ENCODE results near the gene CCNY. TPM values are rescaled to one million over a fixed set of nuclear protein-coding genes. Genes with fewer than 3 reads are reported as not detected.

Gene CCNY
- total RNA-seq, 1 experiment from 2014 or later = 62.2 TPM

DNA sequence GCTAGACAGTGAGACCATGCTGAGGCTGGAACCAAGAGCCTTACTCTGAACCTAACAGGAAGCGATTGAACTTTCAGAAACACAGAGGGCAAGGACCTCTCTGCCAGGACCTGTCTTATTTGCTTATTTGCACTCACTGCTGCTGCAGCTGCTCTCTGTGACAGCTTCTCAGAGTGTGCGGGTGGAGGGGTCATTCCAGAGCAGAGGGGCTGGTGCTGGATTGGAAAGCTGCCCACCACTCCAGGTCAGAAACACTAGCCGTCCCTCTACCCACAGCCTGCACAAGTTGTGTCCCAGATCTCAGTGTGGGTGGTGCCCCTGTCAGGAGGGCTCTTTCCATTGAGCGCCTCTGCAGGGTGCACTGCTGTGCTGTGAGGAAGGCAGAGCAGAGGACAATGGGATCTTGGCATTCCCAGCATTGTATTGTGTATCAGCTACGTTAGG, 126.2 kb downstream of the CCNY start (continued):
- no peak for TF ChIP-seq SP1 (IDR thresholded peaks at IDR 0.05; ENCODE audit: low read depth)

DNA sequence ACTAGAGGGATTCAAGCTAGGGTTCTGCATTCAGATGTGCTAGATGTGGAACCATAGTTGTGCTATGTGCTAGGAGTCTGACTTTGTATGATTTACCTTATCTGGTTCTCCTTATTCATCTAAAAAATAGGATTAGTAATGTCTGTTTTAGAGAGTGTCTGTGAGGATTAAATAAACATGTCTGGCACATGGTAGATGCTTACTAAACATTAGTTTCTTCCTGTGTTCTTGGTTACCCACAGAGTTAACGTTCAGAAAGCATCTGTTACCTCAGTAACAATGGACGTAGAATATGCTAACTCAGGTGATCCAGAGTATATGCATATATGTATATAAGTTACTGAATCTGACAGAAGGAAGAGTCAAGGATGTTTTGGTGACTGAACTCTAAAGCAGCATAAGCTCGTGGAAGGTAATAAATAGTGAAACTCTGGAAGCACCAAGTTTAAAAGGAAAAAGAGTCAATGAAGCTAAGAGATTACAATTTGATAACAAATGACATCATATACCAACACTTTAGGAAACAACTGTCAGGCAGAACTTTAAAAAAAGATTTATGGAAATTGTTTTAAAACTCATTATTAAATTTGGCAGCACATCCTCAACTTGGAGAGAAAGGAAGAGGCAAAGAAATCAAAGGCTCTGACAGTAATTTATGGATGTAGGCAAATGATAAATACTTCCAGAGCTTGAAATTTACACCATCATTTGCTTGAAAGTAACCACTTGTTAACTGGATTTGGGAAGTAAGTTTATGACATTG, 127.0 kb downstream of the CCNY start:
- ATAC-seq (no peak), DNase-seq (ENCODE audit: low read depth, low spot score) (no peak)
- CTCF ChIA-PET = no interaction called here
- no peaks in the 10 kb centered on the region for H3K36me3 ChIP-seq (ENCODE audit: control insufficient read depth in 1 of 2, insufficient read depth in 2 of 2, low read length in 2 of 2)
- no peak overlapping the region for H3K4me3 ChIP-seq (replicated peaks in 1 of 2; ENCODE audit: low read depth in 1 of 2, low read length in 2 of 2)
- TF ChIP-seq, protein P1, sequence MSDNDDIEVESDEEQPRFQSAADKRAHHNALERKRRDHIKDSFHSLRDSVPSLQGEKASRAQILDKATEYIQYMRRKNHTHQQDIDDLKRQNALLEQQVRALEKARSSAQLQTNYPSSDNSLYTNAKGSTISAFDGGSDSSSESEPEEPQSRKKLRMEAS (IDR thresholded peaks at IDR 0.05) = no peak
- TF ChIP-seq CBX3 (IDR thresholded peaks at IDR 0.05; ENCODE audit: low read depth) (no peak), SP1 (IDR thresholded peaks at IDR 0.05; ENCODE audit: low read depth) (no peak), SRF (IDR thresholded peaks at IDR 0.05; ENCODE audit: low read depth) (no peak), ZFX (IDR thresholded peaks at IDR 0.05) (no peak), EZH2phosphoT487 (IDR thresholded peaks at IDR 0.05; ENCODE audit: borderline replicate concordance) (no peak)
- H3K9me2 ChIP-seq (ENCODE audit: insufficient read depth) = no peaks in the 10 kb centered on the region
- no peaks in the 10 kb centered on the region for H3K9me3 ChIP-seq (ENCODE audit: control insufficient read depth in 1 of 2, insufficient read depth in 1 of 2, low read depth in 1 of 2, low read length in 2 of 2)
- POLR2A ChIA-PET = no interaction called here
- intact Hi-C loops (cut with micrococcal nuclease) = no loop called here
- peaks cover 13 to 14% of the 10 kb centered on the region in 2 experiments; a peak in 3 of 4 replicates for H3K4me1 ChIP-seq (ENCODE audit: control insufficient read depth in 1 of 2, insufficient read depth in 2 of 2, low read length in 2 of 2)
- peaks cover 79% of the 10 kb centered on the region for H3K79me2 ChIP-seq (ENCODE audit: insufficient read depth, low read length)
- peaks cover 5% of the 10 kb centered on the region; the same call in 1 of the 2 replicates for H4K20me1 ChIP-seq (ENCODE audit: insufficient read depth)
- no peak overlapping the region for H2AFZ ChIP-seq (ENCODE audit: low read depth, low read length, poor library complexity, severe bottlenecking)
- H3K4me2 ChIP-seq (ENCODE audit: low read length) = no peak overlapping the region
- H3K27ac ChIP-seq (ENCODE audit: low read depth, low read length) = no peak overlapping the region
- no peaks in the 10 kb centered on the region for H3K27me3 ChIP-seq (ENCODE audit: insufficient read depth, low read length)
- no peak overlapping the region for H3K9ac ChIP-seq (ENCODE audit: low read length)
- RAD21 ChIA-PET (ENCODE audit: low non-redundant PET in 1 of 2, low total read pairs in 2 of 2, uncharacterized antibody in 2 of 2, unreplicated experiment in 2 of 2) = no interaction called here
- BruUV-seq (replicated peaks) = no TSS peak

DNA sequence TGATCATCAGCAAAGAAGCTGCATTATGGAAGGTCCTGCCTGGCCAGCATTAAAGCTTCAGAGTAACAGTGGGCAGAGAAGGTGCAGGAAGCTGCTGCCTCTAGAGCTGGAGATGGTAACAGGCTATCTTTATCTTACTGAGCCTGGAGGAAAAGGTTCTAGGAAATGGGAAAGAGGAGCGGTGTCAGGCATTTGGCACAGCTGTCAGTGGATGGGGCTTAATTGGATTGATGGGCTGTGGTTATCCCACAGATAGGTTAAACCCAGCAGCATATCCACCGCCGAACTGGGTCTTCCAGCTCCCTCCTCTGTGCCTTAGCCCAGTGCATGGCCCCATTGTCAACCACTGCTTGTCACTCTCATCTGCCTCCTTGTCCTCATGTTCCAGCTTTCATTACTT, 127.6 kb downstream of the CCNY start:
- TF ChIP-seq ZNF274 (IDR thresholded peaks at IDR 0.05; ENCODE audit: low read depth, low read length) = no peak
- TF ChIP-seq FOSL1 (IDR thresholded peaks at IDR 0.05; ENCODE audit: low read depth) = no peak
- no peak for TF ChIP-seq TCF7L2 (IDR thresholded peaks at IDR 0.05; ENCODE audit: borderline replicate concordance, extremely low read depth, insufficient read depth, insufficient read length)
- TF ChIP-seq, protein P2, sequence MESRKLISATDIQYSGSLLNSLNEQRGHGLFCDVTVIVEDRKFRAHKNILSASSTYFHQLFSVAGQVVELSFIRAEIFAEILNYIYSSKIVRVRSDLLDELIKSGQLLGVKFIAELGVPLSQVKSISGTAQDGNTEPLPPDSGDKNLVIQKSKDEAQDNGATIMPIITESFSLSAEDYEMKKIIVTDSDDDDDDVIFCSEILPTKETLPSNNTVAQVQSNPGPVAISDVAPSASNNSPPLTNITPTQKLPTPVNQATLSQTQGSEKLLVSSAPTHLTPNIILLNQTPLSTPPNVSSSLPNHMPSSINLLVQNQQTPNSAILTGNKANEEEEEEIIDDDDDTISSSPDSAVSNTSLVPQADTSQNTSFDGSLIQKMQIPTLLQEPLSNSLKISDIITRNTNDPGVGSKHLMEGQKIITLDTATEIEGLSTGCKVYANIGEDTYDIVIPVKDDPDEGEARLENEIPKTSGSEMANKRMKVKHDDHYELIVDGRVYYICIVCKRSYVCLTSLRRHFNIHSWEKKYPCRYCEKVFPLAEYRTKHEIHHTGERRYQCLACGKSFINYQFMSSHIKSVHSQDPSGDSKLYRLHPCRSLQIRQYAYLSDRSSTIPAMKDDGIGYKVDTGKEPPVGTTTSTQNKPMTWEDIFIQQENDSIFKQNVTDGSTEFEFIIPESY (IDR thresholded peaks at IDR 0.05; ENCODE audit: extremely low read depth, insufficient replicate concordance, low read length) = no peak
- no peak for TF ChIP-seq JUND (IDR thresholded peaks at IDR 0.05)
- no peak for TF ChIP-seq POLR2A (IDR thresholded peaks at IDR 0.05; ENCODE audit: borderline replicate concordance, extremely low read depth, insufficient read depth, insufficient read length)
- BruUV-seq (replicated peaks) = no TSS peak
- intact Hi-C loops (cut with micrococcal nuclease) = no loop called here

More for the DNA sequence above, 127.6 kb downstream of the CCNY start:
- Histone ChIP-seq H3K9me2 (ENCODE audit: insufficient read depth) (no peaks in the 10 kb centered on the region), H2AFZ (ENCODE audit: low read depth, low read length, poor library complexity, severe bottlenecking) (no peak overlapping the region), H3K36me3 (ENCODE audit: control insufficient read depth in 1 of 2, insufficient read depth in 2 of 2, low read length in 2 of 2) (no peaks in the 10 kb centered on the region), H3K9ac (ENCODE audit: low read length) (no peak overlapping the region), H3K9me3 (ENCODE audit: control insufficient read depth in 1 of 2, insufficient read depth in 1 of 2, low read depth in 1 of 2, low read length in 2 of 2) (no peaks in the 10 kb centered on the region), H4K20me1 (ENCODE audit: insufficient read depth) (peaks cover 5% of the 10 kb centered on the region; the same call in 1 of the 2 replicates), H3K27ac (ENCODE audit: low read depth, low read length) (no peak overlapping the region), H3K4me3 (replicated peaks in 1 of 2; ENCODE audit: low read depth in 1 of 2, low read length in 2 of 2) (no peak overlapping the region), H3K4me1 (ENCODE audit: control insufficient read depth in 1 of 2, insufficient read depth in 2 of 2, low read length in 2 of 2) (peaks cover 13 to 14% of the 10 kb centered on the region in 2 experiments; a peak in 3 of 4 replicates), H3K4me2 (ENCODE audit: low read length) (no peak overlapping the region), H3K27me3 (ENCODE audit: insufficient read depth, low read length) (no peaks in the 10 kb centered on the region), H3K79me2 (ENCODE audit: insufficient read depth, low read length) (peaks cover 80% of the 10 kb centered on the region)
- ChIA-PET POLR2A (no interaction called here), RAD21 (ENCODE audit: low non-redundant PET in 1 of 2, low total read pairs in 2 of 2, uncharacterized antibody in 2 of 2, unreplicated experiment in 2 of 2) (no interaction called here), CTCF (no interaction called here)
- ATAC-seq (no peak), DNase-seq (ENCODE audit: low read depth, low spot score) (no peak)

Measured in HCT116 (cell line).